NCI-H524 treated with DMSO at 0.1 percent for 48 hours (cell line): Measurements from ENCODE around the gene BRD4.

Experiments used
- DNase-seq: peaks from one replicate; lab custom pipeline; 2025; lab: John Stamatoyannopoulos, UW

The BRD4 gene

GRCh38 chr19:15225760-15226159 lies 106.6 kb downstream of the BRD4 start:
- no peak for DNase-seq

GRCh38 chr19:15223649-15224361 lies 108.5 kb downstream of the BRD4 start:
- DNase-seq, result no peak

GRCh38 chr19:15222738-15223648 lies 109.3 kb downstream of the BRD4 start:
- DNase-seq, result peak; percentile 83

- DNase-seq, result no peak
Observed at GRCh38 chr19:15220833-15221232, 111.5 kb downstream of the BRD4 start.

GRCh38 chr19:15218501-15218900 lies 113.8 kb downstream of the BRD4 start:
- DNase-seq, result no peak

GRCh38 chr19:15216363-15216762 lies 116.0 kb downstream of the BRD4 start:
- DNase-seq, result no peak

GRCh38 chr19:15213715-15214381 lies 118.5 kb downstream of the BRD4 start:
- no peak for DNase-seq

GRCh38 chr19:15212711-15213110 lies 119.6 kb downstream of the BRD4 start:
- no peak for DNase-seq

GRCh38 chr19:15210323-15210781 lies 122.0 kb downstream of the BRD4 start:
- no peak for DNase-seq

GRCh38 chr19:15201374-15202023 lies 130.8 kb downstream of the BRD4 start:
- no peak for DNase-seq

GRCh38 chr19:15200553-15201364 lies 131.6 kb downstream of the BRD4 start, which contains the start of gene NOTCH3:
Gene NOTCH3, minus strand, starts transcription at chr19:15200995. Its CDS starts 90 bp downstream, at chr19:15200905.
- no peak for DNase-seq

GRCh38 chr19:15199661-15200552 lies 132.4 kb downstream of the BRD4 start:
- DNase-seq, result no peak

GRCh38 chr19:15198951-15199660 lies 133.2 kb downstream of the BRD4 start:
- DNase-seq, result no peak

GRCh38 chr19:15197942-15198341 lies 134.4 kb downstream of the BRD4 start:
- DNase-seq, result no peak

- no peak for DNase-seq
Observed at GRCh38 chr19:15197275-15197941, 134.9 kb downstream of the BRD4 start.

- DNase-seq, result no peak
Observed at GRCh38 chr19:15196360-15197005, 135.9 kb downstream of the BRD4 start.

- DNase-seq, result no peak
Observed at GRCh38 chr19:15195371-15196334, 136.7 kb downstream of the BRD4 start.
